H1 (cell line): ENCODE results near the gene ZNF407. TPM values are rescaled to one million over a fixed set of nuclear protein-coding genes. Genes with fewer than 3 reads are reported as not detected.

Source experiments
- CTCF ChIA-PET: fragments of 300-600 bp; sonication (Branson Sonifier 250); formaldehyde crosslinking; loops from one replicate; lab custom pipeline; 2021; ENCODE audit not compliant: partially characterized antibody; lab: Charles Lee
- POLR2A ChIA-PET: fragments of 300-600 bp; sonication (Branson Sonifier 250); formaldehyde crosslinking; loops from one replicate; lab custom pipeline; 2021; ENCODE audit warnings: inconsistent platforms; ENCODE audit not compliant: partially characterized antibody; lab: Charles Lee
- DNase-seq, 2 experiments: peaks; one replicate each; pipeline versions ENCODE4 v3.0.0 to v3.0.0-alpha.2; 2010 to 2022; ENCODE audit warnings: low spot score in 2 of 2, low read depth in 1 of 2, mixed read lengths in 1 of 2
- FAIRE-seq: peaks from 2 replicates; lab custom pipeline; 2011; peaks lifted over from hg19 to GRCh38; lab: Jason Lieb, UNC
- H2AFZ ChIP-seq: 2 replicates; pipeline ENCODE4 v1.8.1; 2012; ENCODE audit warnings: low read length, inconsistent platforms
- H2AK5ac ChIP-seq: 2 replicates; pipeline ENCODE4 v1.6.1; 2013; ENCODE audit warnings: low read depth, low read length
- H2BK120ac ChIP-seq: replicated peaks from 2 replicates; pipeline ENCODE3; 2013; ENCODE audit warnings: low read depth, low read length, inconsistent platforms
- H2BK12ac ChIP-seq: 2 replicates; pipeline ENCODE4 v1.6.1; 2013; ENCODE audit warnings: low read depth, low read length
- H2BK15ac ChIP-seq: 2 replicates; pipeline ENCODE4 v1.6.1; 2013; ENCODE audit warnings: low read length
- H2BK20ac ChIP-seq: 2 replicates; pipeline ENCODE4 v1.6.1; 2013; ENCODE audit warnings: low read length
- H2BK5ac ChIP-seq: 2 replicates; pipeline ENCODE4 v1.6.1; 2013; ENCODE audit warnings: low read depth, low read length
- H3K14ac ChIP-seq: 2 replicates; pipeline ENCODE4 v1.6.1; 2013; ENCODE audit warnings: inconsistent platforms; ENCODE audit not compliant: insufficient read length
- H3K18ac ChIP-seq: 2 replicates; pipeline ENCODE4 v1.6.1; 2013; ENCODE audit warnings: low read length; ENCODE audit errors: extremely low read depth
- H3K23ac ChIP-seq: 2 replicates; pipeline ENCODE4 v1.6.1; 2013; ENCODE audit warnings: inconsistent platforms; ENCODE audit not compliant: insufficient read length
- H3K23me2 ChIP-seq: 2 replicates; pipeline ENCODE4 v1.6.1; 2013; ENCODE audit warnings: low read depth, low read length
- H3K27ac ChIP-seq: 2 replicates; pipeline ENCODE4 v1.6.1; 2011; ENCODE audit warnings: low read depth, low read length, inconsistent platforms
- H3K27me3 ChIP-seq, 4 experiments: replicated peaks in 1 of 4; 1 replicate in 1 of 4; 2 replicates in 3 of 4; pipeline versions ENCODE4 v1.6.1 to v1.8.1; 2011 to 2013; ENCODE audit warnings: low read length in 3 of 4, mild to moderate bottlenecking in 3 of 4, inconsistent platforms in 2 of 4, mixed read lengths in 2 of 4, moderate library complexity in 1 of 4; ENCODE audit not compliant: control insufficient read depth in 3 of 4, insufficient read depth in 3 of 4; ENCODE audit errors: extremely low read depth in 1 of 4
- H3K36me3 ChIP-seq, 4 experiments: 2 replicates each; pipeline versions ENCODE4 v1.6.1 to v1.8.1; 2011 to 2013; ENCODE audit warnings: mild to moderate bottlenecking in 4 of 4, low read length in 3 of 4, moderate library complexity in 2 of 4, control low read depth in 1 of 4, inconsistent platforms in 1 of 4; ENCODE audit not compliant: insufficient read depth in 4 of 4, control insufficient read depth in 2 of 4
- H3K4ac ChIP-seq: replicated peaks from 2 replicates; pipeline ENCODE3; 2013; ENCODE audit warnings: low read length, low read depth, mixed read lengths, inconsistent platforms; ENCODE audit not compliant: insufficient read length
- H3K4me1 ChIP-seq, 4 experiments: replicated peaks in 1 of 4; 1 replicate in 1 of 4; 2 replicates in 3 of 4; pipeline versions ENCODE4 v1.6.1 to v1.8.1; 2011 to 2013; ENCODE audit warnings: low read length in 3 of 4, inconsistent platforms in 2 of 4, mixed read lengths in 1 of 4; ENCODE audit not compliant: insufficient read depth in 4 of 4, control insufficient read depth in 3 of 4
- H3K4me2 ChIP-seq, 2 experiments: 2 replicates each; pipeline versions ENCODE4 v1.6.1 to v1.8.1; 2011 to 2013; ENCODE audit warnings: low read depth in 2 of 2, low read length in 2 of 2, control low read depth in 1 of 2, inconsistent platforms in 1 of 2, mild to moderate bottlenecking in 1 of 2; ENCODE audit not compliant: insufficient read depth in 1 of 2
- H3K4me3 ChIP-seq, 4 experiments: fragments of 200-600, 300-600 bp in 1 of 4; sonication (generic), shearing (Covaris generic), sonication (Bioruptor Twin) in 1 of 4; 2 replicates each; pipeline versions ENCODE4 v1.5.1 to v1.8.1; 2011 to 2016; ENCODE audit warnings: low read length in 4 of 4, low read depth in 3 of 4, control low read depth in 2 of 4, inconsistent platforms in 2 of 4, mild to moderate bottlenecking in 2 of 4, mixed read lengths in 1 of 4, moderate library complexity in 1 of 4; ENCODE audit not compliant: insufficient read depth in 2 of 4; ENCODE audit errors: extremely low read depth in 1 of 4
- H3K56ac ChIP-seq: replicated peaks from 2 replicates; pipeline ENCODE3; 2013; ENCODE audit warnings: low read depth, mild to moderate bottlenecking, mixed read lengths, low read length, inconsistent platforms; ENCODE audit not compliant: insufficient read length
- H3K79me1 ChIP-seq: 2 replicates; pipeline ENCODE4 v1.6.1; 2013; ENCODE audit warnings: low read depth, low read length, control low read depth
- H3K79me2 ChIP-seq, 2 experiments: 2 replicates each; pipeline versions ENCODE4 v1.6.1 to v1.8.1; 2012 to 2013; ENCODE audit warnings: low read length in 2 of 2, mild to moderate bottlenecking in 2 of 2, inconsistent platforms in 1 of 2; ENCODE audit not compliant: insufficient read depth in 2 of 2, control insufficient read depth in 1 of 2
- H3K9ac ChIP-seq, 4 experiments: replicated peaks in 1 of 4; 1 replicate in 1 of 4; 2 replicates in 3 of 4; pipeline versions ENCODE4 v1.6.1 to v1.8.1; 2011 to 2013; ENCODE audit warnings: low read depth in 3 of 4, low read length in 3 of 4, control low read depth in 2 of 4, mild to moderate bottlenecking in 2 of 4, moderate library complexity in 2 of 4, inconsistent platforms in 1 of 4; ENCODE audit errors: extremely low read depth in 1 of 4
- H3K9me3 ChIP-seq, 2 experiments: 2 replicates each; pipeline versions ENCODE4 v1.6.1 to v1.8.1; 2012 to 2013; ENCODE audit warnings: mild to moderate bottlenecking in 2 of 2, moderate library complexity in 2 of 2, control low read depth in 1 of 2, inconsistent platforms in 1 of 2, low read depth in 1 of 2, low read length in 1 of 2, mixed read lengths in 1 of 2; ENCODE audit not compliant: insufficient read depth in 2 of 2
- H4K20me1 ChIP-seq, 2 experiments: replicated peaks in 1 of 2; 2 replicates each; pipeline versions ENCODE3 to v1.8.1; 2011 to 2013; ENCODE audit warnings: inconsistent platforms in 2 of 2, low read length in 2 of 2, mild to moderate bottlenecking in 1 of 2; ENCODE audit not compliant: insufficient read depth in 2 of 2, control insufficient read depth in 1 of 2
- H4K5ac ChIP-seq: 2 replicates; pipeline ENCODE4 v1.6.1; 2013; ENCODE audit warnings: low read length, low read depth, mixed read lengths, inconsistent platforms; ENCODE audit not compliant: insufficient read length
- H4K8ac ChIP-seq: 2 replicates; pipeline ENCODE4 v1.8.0; 2013; ENCODE audit warnings: mild to moderate bottlenecking, moderate library complexity, low read length, inconsistent platforms; ENCODE audit not compliant: insufficient read depth; ENCODE audit errors: extremely low read depth
- H4K91ac ChIP-seq: replicated peaks from 2 replicates; pipeline ENCODE3; 2013; ENCODE audit warnings: low read length, mixed read lengths, inconsistent platforms; ENCODE audit not compliant: insufficient read length
- ASH2L ChIP-seq: fragments of 200-600, 300-600 bp; sonication (generic); IDR thresholded peaks from one replicate; pipeline ENCODE4 v1.7.1; 2017; ENCODE audit warnings: low read length
- BRCA1 ChIP-seq: IDR thresholded peaks from 2 replicates; pipeline ENCODE4 v1.6.1; 2012; ENCODE audit warnings: low read depth, low read length, improper control_type of control experiment
- WGBS, 2 experiments: shearing (Covaris generic) in 1 of 2; methylation state at CpG; one replicate each; pipeline versions ENCODE4 v1.1.6 to v1.1.7; 2013 to 2015; ENCODE audit warnings: low lambda C conversion rate in 2 of 2, mixed read lengths in 2 of 2, inconsistent platforms in 1 of 2, low coverage in 1 of 2, missing lambda C conversion rate in 1 of 2; ENCODE audit not compliant: insufficient replicate concordance in 2 of 2, insufficient coverage in 1 of 2, insufficient read length in 1 of 2; ENCODE audit errors: extremely low coverage in 1 of 2, missing lambda C conversion rate in 1 of 2; 5-methylcytosine and 5-hydroxymethylcytosine counted together
- polyA plus RNA-seq, 7 experiments: library from polyadenylated mRNA; depleted of rRNA in 3 of 7; stranded (reverse) in 5 of 7; unstranded in 2 of 7; fragments of >200 nt in 5 of 7; fragments of 200-250 nt in 2 of 7; gene quantifications; 1 replicate in 5 of 7; 2 replicates in 1 of 7; 4 replicates in 1 of 7; pipeline versions ENCODE4 v1.2.1 to v1.2.3, GENCODE V29; 2011 to 2013; ENCODE audit warnings: missing spikeins in 2 of 7, mixed read lengths in 2 of 7
- total RNA-seq: library from RNA; stranded (reverse); fragmentation: NEBNext Ultra II Directional; extraction: Animal tissue kit (Norgen Biotek cat#: 25700); gene quantifications from 2 replicates; pipeline ENCODE4 v1.2.1, GENCODE V29; 2021

ZNF407 gene
- total and polyA plus RNA-seq, 2 of the 8 experiments (the other 6 are each of a cell fraction or from before 2014, with no cell fraction given) = 1.5 to 6.8 TPM

DNA sequence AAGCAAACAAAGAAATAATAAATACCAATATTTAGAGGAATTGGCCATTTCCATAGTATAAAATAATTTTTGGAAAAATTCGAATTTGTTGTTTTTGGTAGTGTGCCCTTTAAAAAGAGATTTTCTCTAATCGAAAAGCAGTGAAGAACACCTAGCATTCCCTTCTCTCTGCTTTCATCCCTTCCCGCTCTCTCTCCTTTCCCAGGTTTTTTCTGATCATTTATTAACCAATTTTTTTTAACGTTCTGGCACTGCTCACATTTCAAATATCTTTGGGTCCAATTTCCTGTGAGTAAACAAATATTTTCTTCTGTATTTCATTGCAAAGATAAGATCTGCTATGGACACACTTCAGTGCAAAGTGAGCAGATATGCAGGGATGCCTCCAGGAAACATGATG, 101.2 kb downstream of the ZNF407 start:
- no peaks in the 10 kb centered on the region for H3K36me3 ChIP-seq
- no peaks in the 10 kb centered on the region for H4K20me1 ChIP-seq
- no peaks in the 10 kb centered on the region for H3K4me1 ChIP-seq
- H4K5ac ChIP-seq = no peak overlapping the region
- H3K4me2 ChIP-seq = no peak overlapping the region
- H3K79me2 ChIP-seq = no peaks in the 10 kb centered on the region
- DNase-seq (no peak), FAIRE-seq (no peak)
- H3K9me3 ChIP-seq = no peaks in the 10 kb centered on the region
- no peak overlapping the region for H2BK12ac ChIP-seq
- ChIA-PET POLR2A (no interaction called here), CTCF (interaction anchor here (1.8 kb wide), 1 partner anchor 12 kb away, joined by 6 read pairs; no protein-coding TSS in a partner anchor)
- no peak overlapping the region for H2AK5ac ChIP-seq
- H3K4me3 ChIP-seq = no peak overlapping the region
- H3K23me2 ChIP-seq = no peaks in the 10 kb centered on the region
- no peak overlapping the region for H3K18ac ChIP-seq
- H2BK120ac ChIP-seq = no peak overlapping the region
- no peak overlapping the region for H3K23ac ChIP-seq
- H4K8ac ChIP-seq = no peak overlapping the region
- 83% methylated on average over 4 of the region's 4 CpGs; no CpG with 5 or more reads in 1 of the 2 experiments for WGBS, 2 experiments
- no peak overlapping the region for H3K56ac ChIP-seq
- no peak overlapping the region for H3K14ac ChIP-seq
- no peak overlapping the region for H2AFZ ChIP-seq
- no peak overlapping the region for H2BK20ac ChIP-seq
- H2BK5ac ChIP-seq = no peak overlapping the region
- H3K27ac ChIP-seq = no peak overlapping the region
- no peaks in the 10 kb centered on the region for H3K79me1 ChIP-seq
- H3K27me3 ChIP-seq = no peaks in the 10 kb centered on the region
- H3K4ac ChIP-seq = no peak overlapping the region
- no peak overlapping the region for H3K9ac ChIP-seq
- H4K91ac ChIP-seq = no peak overlapping the region
- H2BK15ac ChIP-seq = no peak overlapping the region
- TF ChIP-seq BRCA1 (no peak), ASH2L (no peak)
